Stimulated activated memory B cell treated with anti-CD40 and anti-IgM and Interleukin-4, amounts not matched to agents 10 μg/mL and 1 μg/mL and 100 μg/mL, for 72 hours (primary cell): ENCODE data around the gene CAMK1D.
"Not testable (repeated sequence)": the region's sequence is repeated elsewhere in the genome, so short reads cannot be mapped to it uniquely, and the experiment has no call there.

Source experiments
- ATAC-seq: fragments of 150-1000 bp; cut with Tn5 transposase; 2 replicates; pipeline ENCODE4 v1.10.0; 2021
- H3K27ac Mint-ChIP-seq: one replicate; pipeline ENCODE4 v1.8.0; 2022; ENCODE audit warnings: mild to moderate bottlenecking, mixed read lengths
- H3K27me3 Mint-ChIP-seq: one replicate; pipeline ENCODE4 v1.8.0; 2022; ENCODE audit warnings: mixed read lengths
- H3K36me3 Mint-ChIP-seq: one replicate; pipeline ENCODE4 v1.8.0; 2022; ENCODE audit warnings: mixed read lengths
- H3K4me1 Mint-ChIP-seq: one replicate; pipeline ENCODE4 v1.8.0; 2022; ENCODE audit warnings: mixed read lengths
- H3K4me3 Mint-ChIP-seq: one replicate; pipeline ENCODE4 v1.8.0; 2022; ENCODE audit warnings: mild to moderate bottlenecking, moderate library complexity, mixed read lengths
- H3K9me3 Mint-ChIP-seq: one replicate; pipeline ENCODE4 v1.8.0; 2022; ENCODE audit warnings: mixed read lengths

CAMK1D gene

GRCh38 chr10:12733271-12733670 is 383.9 kb downstream of the CAMK1D start:
- Mint-ChIP-seq H3K27ac (no peak overlapping the region), H3K9me3 (no peaks in the 10 kb centered on the region), H3K4me1 (no peaks in the 10 kb centered on the region), H3K4me3 (no peak overlapping the region), H3K36me3 (peaks cover 19% of the 10 kb centered on the region), H3K27me3 (no peaks in the 10 kb centered on the region)
- ATAC-seq, result no peak

DNA sequence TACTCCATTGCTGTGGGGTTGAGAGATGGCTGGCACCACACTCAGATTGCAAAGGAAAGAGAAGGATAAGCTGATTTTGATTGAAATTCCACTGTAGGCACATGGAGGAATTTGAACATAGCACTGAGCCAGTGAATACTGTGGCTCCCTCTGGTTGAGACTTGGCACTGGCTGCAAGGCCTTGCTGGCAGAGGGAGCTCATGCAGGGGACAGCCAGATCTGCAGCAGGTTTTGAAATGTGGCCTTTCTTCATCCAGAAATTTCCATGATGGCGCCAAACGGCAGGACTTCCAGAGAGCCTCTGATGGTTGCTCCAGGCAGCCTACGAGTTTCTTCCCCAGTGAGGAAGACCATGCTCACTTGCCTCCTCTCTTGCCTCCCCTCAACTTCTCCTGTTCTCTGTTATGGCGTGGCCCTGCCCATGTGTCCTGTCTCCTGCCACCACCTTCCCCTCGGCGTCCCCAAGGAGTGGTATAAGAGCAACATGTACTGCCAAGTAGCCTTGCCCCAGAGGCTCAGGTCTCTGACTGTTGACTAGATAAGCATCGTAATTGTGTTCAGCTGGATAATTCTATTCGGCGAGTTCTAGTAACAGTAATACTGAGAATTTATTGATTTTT is 386.6 kb downstream of the CAMK1D start:
- H3K4me3 Mint-ChIP-seq, result no peak overlapping the region
- no peaks in the 10 kb centered on the region for H3K27me3 Mint-ChIP-seq
- H3K27ac Mint-ChIP-seq, result no peak overlapping the region
- peaks cover 19% of the 10 kb centered on the region for H3K36me3 Mint-ChIP-seq
- no peak for ATAC-seq
- peaks cover 11% of the 10 kb centered on the region for H3K4me1 Mint-ChIP-seq
- H3K9me3 Mint-ChIP-seq, result no peaks in the 10 kb centered on the region

GRCh38 chr10:12740813-12741212 is 391.5 kb downstream of the CAMK1D start:
- H3K9me3 Mint-ChIP-seq, result no peaks in the 10 kb centered on the region
- H3K27ac Mint-ChIP-seq, result peak overlapping the region; percentile 71
- H3K4me3 Mint-ChIP-seq, result no peak overlapping the region
- ATAC-seq, result no peak
- H3K36me3 Mint-ChIP-seq, result peaks cover 17% of the 10 kb centered on the region
- H3K4me1 Mint-ChIP-seq, result peaks cover 39% of the 10 kb centered on the region
- H3K27me3 Mint-ChIP-seq, result no peaks in the 10 kb centered on the region

DNA sequence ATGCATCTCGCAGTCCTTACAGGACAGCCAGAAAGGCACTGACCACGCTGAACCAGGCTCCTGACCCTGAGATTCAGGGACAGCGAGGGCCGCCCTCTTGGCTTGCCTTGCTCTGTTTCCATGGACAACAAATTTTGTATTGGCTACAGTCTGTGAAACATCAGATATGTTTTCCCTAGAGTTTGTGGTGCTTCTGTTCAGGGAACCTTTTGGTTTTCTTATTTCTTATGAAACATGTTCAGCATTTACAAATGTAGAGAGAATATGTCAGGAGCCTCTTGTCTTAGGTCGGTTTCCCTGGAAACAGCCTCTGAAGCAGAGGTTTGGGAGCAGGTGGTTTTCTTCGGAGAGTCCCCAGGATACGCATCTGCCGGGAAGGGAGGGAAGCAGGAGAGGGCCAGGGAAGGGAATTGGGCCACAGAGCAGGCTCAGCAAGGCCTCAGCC is 392.0 kb downstream of the CAMK1D start:
- Mint-ChIP-seq H3K36me3 (peaks cover 18% of the 10 kb centered on the region), H3K27ac (peak overlapping the region; percentile 71), H3K27me3 (no peaks in the 10 kb centered on the region), H3K4me3 (no peak overlapping the region), H3K9me3 (no peaks in the 10 kb centered on the region), H3K4me1 (peaks cover 41% of the 10 kb centered on the region)
- no peak for ATAC-seq

- ATAC-seq, result peak; percentile 87
- H3K27ac Mint-ChIP-seq, result peak overlapping the region; percentile 71
- no peaks in the 10 kb centered on the region for H3K27me3 Mint-ChIP-seq
- peaks cover 10% of the 10 kb centered on the region for H3K36me3 Mint-ChIP-seq
- peak overlapping the region; percentile 8 for H3K4me3 Mint-ChIP-seq
- no peaks in the 10 kb centered on the region for H3K9me3 Mint-ChIP-seq
- peaks cover 45% of the 10 kb centered on the region for H3K4me1 Mint-ChIP-seq
Observed at GRCh38 chr10:12742771-12743170, 393.4 kb downstream of the CAMK1D start.

DNA sequence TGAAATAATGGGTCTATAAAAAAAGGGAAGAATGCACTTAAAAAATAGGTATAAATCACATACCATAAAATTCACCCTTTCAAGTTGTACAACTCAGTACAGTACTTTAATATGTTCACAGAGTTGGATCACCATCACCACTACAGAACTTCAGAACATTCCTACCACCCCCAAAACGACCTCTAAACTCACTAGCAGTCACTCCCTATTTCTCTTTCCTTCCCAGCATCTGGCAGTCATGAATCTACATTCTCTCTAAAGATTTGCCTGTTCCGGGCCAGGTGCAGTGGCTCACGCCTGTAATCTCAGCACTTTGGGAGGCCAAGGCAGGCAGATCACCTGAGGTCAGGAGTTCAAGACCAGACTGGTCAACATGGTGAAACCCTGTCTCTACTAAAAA is 394.1 kb downstream of the CAMK1D start:
- H3K27me3 Mint-ChIP-seq, ATAC-seq, H3K36me3 Mint-ChIP-seq, H3K4me3 Mint-ChIP-seq, H3K9me3 Mint-ChIP-seq: not testable (repeated sequence)
- peaks cover 45% of the 10 kb centered on the region for H3K4me1 Mint-ChIP-seq
- H3K27ac Mint-ChIP-seq, result peak overlapping the region; percentile 71

DNA sequence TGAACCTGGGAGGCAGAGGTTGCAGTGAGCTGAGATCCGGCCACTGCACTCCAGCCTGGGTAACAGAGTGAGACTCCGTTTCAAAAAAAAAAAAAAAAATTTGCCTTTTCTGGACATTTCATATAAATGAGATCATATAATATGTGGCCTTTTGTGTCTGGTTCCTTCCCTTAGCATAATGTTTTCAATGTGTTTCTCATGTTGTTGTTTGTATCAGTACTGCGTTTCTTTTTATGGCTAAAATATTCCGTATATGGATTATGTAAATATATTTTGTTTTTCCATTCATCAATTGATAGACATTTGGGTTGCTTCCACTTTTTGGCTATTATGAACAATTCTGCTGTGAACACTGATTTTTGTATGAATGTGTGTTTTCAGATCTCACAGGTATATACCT is 394.6 kb downstream of the CAMK1D start:
- Mint-ChIP-seq H3K4me1 (peaks cover 45% of the 10 kb centered on the region), H3K4me3 (no peak overlapping the region), H3K27ac (peak overlapping the region; percentile 71), H3K27me3 (no peaks in the 10 kb centered on the region), H3K36me3 (peaks cover 10% of the 10 kb centered on the region), H3K9me3 (no peaks in the 10 kb centered on the region)
- ATAC-seq, result no peak

- no peak for ATAC-seq
- Mint-ChIP-seq H3K4me3 (no peak overlapping the region), H3K4me1 (peaks cover 19% of the 10 kb centered on the region), H3K36me3 (peaks cover 25% of the 10 kb centered on the region), H3K27me3 (no peaks in the 10 kb centered on the region), H3K9me3 (no peaks in the 10 kb centered on the region), H3K27ac (no peak overlapping the region)
Observed at GRCh38 chr10:12748186-12748585, 398.8 kb downstream of the CAMK1D start.

DNA sequence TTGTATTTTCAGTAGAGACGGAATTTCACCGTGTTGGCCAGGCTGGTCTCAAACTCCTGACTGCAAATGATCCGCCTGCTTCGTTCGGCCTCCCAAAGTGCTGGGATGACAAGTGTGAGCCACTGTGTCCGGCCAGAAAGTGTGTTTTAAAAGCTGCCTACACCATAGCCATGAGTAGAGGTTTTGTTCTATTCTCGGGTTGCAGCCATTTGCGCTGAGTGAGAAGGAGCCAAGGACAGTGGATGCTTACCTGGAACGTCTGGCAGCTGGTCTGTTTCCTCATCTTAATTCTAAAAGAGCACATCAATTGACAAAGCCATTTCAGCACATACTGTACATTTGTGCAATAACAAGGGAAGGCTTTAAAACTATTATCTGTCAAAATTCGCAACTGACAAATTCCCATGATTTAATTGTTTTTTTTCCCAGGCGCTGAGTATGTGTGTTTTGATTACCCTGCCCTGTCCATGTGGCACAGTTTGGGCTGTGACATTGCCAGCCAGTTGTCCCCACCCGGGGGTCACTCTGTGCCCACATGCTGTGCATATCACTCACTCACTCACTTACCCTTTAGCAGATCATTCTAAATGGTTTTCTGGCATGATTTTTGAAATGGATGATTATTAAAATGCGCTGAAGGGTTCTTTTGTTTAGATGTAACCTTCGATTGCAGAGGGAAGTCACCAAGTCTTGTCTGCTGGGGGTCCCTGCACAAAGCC is 400.6 kb downstream of the CAMK1D start:
- H3K4me1 Mint-ChIP-seq, result peaks cover 13% of the 10 kb centered on the region
- peaks cover 25% of the 10 kb centered on the region for H3K36me3 Mint-ChIP-seq
- no peak overlapping the region for H3K27ac Mint-ChIP-seq
- ATAC-seq, result no peak
- no peaks in the 10 kb centered on the region for H3K9me3 Mint-ChIP-seq
- H3K4me3 Mint-ChIP-seq, result no peak overlapping the region
- no peaks in the 10 kb centered on the region for H3K27me3 Mint-ChIP-seq

DNA sequence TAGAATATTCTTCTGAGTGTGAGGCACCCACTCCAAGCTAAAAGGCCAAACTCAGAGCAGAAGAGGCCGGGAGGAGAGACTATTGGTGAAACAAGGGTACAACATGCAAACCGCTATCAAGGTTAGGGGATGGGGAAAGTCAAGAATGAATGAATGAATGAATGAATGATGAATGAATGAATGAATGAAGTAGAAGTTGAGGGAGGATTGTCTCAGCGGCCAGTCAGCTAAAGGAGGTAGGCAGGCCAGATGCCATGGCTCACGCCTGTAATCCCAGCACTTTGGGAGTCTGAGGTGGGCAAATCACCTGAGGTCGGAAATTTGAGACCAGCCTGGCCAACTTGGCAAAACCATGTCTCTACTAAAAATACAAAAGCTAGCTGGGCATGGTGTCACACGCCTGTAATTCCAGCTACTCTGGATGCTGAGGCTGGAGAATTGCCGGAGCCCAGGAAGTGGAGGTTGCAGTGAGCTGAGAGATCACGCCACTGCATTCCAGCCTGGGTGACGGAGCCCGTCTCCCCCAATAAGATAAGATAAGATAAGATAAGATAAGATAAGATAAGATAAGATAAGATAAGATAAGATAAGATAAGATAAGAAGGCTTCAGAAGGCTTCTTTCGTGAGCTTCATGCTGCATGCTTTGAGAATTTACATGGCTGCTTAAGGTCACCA is 401.3 kb downstream of the CAMK1D start:
- no peaks in the 10 kb centered on the region for H3K27me3 Mint-ChIP-seq
- no peaks in the 10 kb centered on the region for H3K9me3 Mint-ChIP-seq
- peaks cover 26% of the 10 kb centered on the region for H3K36me3 Mint-ChIP-seq
- H3K4me3 Mint-ChIP-seq, result no peak overlapping the region
- no peak overlapping the region for H3K27ac Mint-ChIP-seq
- no peak for ATAC-seq
- peaks cover 13% of the 10 kb centered on the region for H3K4me1 Mint-ChIP-seq

DNA sequence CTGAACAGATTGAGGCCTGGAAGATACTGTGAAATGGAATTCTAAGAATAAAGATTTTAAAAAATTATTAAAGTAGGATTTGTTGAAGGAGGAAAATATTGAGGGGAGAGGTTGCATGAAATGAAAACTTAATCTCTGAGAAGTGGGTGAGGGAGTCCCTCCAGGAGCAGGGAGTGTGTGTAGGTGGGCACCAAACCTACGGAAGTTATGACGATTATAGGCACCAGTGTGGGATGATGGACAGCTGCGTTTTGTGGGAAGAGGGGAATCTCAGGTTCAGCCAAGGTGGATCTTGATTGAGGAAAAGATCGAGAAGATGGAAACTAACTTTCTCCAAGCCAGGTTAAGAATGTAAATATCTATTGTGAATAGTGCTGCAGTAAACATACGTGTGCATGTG is 405.7 kb downstream of the CAMK1D start:
- no peak for ATAC-seq
- Mint-ChIP-seq H3K27ac (no peak overlapping the region), H3K4me1 (peaks cover 7% of the 10 kb centered on the region), H3K27me3 (no peaks in the 10 kb centered on the region), H3K4me3 (no peak overlapping the region), H3K36me3 (peaks cover 23% of the 10 kb centered on the region), H3K9me3 (no peaks in the 10 kb centered on the region)

DNA sequence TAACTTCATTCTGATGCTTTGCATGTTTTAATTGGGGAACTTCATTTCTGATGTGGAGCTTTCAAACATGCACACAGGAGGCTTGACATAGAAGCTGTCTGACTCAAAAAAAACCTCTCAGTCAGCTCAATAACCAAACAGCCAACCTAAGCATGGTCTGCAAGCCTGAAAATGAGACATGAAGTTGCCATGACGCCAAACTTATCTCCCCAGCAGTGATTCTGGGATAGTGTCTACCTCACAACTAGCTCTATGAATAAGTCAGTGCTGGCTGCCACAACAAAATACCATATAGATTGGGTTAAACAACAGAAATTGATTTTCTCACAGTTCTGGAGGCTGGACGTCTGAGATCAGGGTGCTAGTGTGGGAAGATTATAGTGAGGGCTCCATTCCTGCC is 408.0 kb downstream of the CAMK1D start:
- Mint-ChIP-seq H3K4me3 (no peak overlapping the region), H3K27me3 (no peaks in the 10 kb centered on the region), H3K9me3 (no peaks in the 10 kb centered on the region), H3K4me1 (no peaks in the 10 kb centered on the region), H3K36me3 (peaks cover 28% of the 10 kb centered on the region), H3K27ac (no peak overlapping the region)
- ATAC-seq, result no peak

DNA sequence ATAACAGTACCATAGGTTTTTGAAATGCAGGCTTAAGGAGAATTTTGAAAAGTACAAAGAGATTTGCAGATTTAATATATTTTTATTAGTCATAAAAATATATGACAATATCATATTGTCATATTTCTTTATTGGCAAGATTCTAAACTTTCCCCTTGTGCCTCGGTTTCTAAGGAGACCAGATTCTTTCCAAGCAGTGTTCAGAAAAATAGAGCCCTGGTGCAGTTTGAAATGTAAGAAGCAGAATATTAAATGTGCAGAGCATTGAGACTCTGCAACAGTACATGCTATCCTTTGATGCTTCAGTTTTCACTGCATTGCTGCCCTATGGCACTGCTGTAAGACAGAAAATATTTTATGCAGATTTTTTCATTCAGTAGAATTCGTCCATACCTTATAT is 408.9 kb downstream of the CAMK1D start:
- H3K27me3 Mint-ChIP-seq, result no peaks in the 10 kb centered on the region
- no peak for ATAC-seq
- H3K27ac Mint-ChIP-seq, result no peak overlapping the region
- H3K4me1 Mint-ChIP-seq, result no peaks in the 10 kb centered on the region
- H3K36me3 Mint-ChIP-seq, result peaks cover 37% of the 10 kb centered on the region
- H3K4me3 Mint-ChIP-seq, result no peak overlapping the region
- no peaks in the 10 kb centered on the region for H3K9me3 Mint-ChIP-seq

DNA sequence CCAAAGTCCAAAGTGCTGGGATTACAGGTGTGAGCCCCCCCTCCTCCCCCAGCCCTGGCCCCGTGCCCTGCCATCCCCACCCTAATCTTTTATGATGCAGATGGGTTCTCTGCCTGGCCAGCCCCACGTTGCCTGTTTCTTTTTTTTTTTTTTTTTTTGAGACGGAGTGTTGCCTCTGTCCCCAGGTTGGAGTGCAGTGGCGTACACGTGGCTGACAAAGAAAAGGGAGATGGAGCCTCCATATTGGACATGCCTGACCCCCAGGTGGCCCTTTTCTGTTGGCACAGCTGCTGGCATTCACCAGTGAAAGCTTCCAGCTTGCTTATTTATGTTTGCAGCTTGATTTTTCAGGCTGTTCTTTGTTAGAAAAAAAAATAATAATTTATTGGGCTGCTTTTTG is 416.9 kb downstream of the CAMK1D start:
- Mint-ChIP-seq H3K4me3 (no peak overlapping the region), H3K9me3 (no peaks in the 10 kb centered on the region), H3K27ac (no peak overlapping the region), H3K4me1 (peaks cover 2% of the 10 kb centered on the region), H3K27me3 (no peaks in the 10 kb centered on the region), H3K36me3 (peaks cover 48% of the 10 kb centered on the region)
- ATAC-seq, result no peak

DNA sequence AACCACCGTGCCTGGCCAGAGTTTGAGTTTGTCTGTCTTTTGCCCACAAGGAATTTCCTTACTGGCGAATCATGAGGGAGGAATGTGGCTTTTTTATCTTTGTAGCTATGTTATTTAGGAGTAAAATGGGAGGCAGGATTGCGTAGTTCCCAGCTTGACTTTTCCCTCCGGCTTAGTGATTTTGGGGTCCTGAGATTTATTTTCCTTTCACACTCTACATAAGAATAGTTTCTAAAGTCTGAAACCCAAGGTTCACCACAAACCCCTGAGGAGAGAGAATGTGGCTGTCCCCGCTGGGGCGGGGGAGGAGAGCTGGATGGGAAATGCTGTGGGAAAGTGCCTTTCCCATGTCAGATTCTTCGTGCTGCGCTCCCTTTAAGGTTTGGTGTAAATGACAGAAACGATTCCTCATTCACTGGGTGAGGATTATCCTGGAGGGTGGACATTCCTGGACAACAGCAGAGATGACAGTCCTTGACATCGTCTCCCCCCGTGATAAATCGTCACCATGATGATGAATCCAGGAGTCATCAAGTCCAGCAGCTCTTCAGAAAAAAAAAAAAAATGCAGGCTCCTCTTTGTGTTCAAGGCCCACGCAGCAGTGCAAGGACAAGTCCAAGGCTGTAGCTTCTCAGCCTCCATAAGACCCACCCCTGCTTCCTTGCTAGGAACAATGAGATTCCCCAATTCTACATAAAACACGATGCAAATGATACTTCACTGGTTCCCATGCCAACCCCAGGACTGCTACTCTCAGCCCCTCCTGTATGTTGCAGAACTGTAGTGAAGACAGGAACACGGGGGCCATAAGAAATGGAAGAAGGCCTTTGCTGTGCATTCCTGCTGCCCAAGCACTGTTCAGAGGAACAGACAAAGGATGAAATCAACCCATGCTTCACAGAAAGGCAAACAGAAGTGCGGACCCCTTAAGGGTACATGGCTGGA is 419.1 kb downstream of the CAMK1D start:
- Mint-ChIP-seq H3K27ac (no peak overlapping the region), H3K36me3 (peaks cover 36% of the 10 kb centered on the region), H3K27me3 (no peaks in the 10 kb centered on the region), H3K4me3 (no peak overlapping the region), H3K9me3 (no peaks in the 10 kb centered on the region), H3K4me1 (peaks cover 20% of the 10 kb centered on the region)
- no peak for ATAC-seq
